ENCODE measurements around the gene LRFN5. TPM values are rescaled to one million over a fixed set of nuclear protein-coding genes. Genes with fewer than 3 reads are reported as not detected.
A peak's percentile ranks its signal among the peaks of the same experiment; 100 is the strongest.

Gene LRFN5
- total and polyA plus RNA-seq, 8 donors: 2.1 to 7.4 (median 6.1) TPM

- no peaks in the 10 kb centered on the region for H3K27me3 ChIP-seq
Observed at GRCh38 chr14:41875116-41875515, 268.4 kb downstream of the LRFN5 start.

GRCh38 chr14:41878321-41878720 is 271.6 kb downstream of the LRFN5 start:
- H3K27me3 ChIP-seq: no peaks in the 10 kb centered on the region
- intact Hi-C loops (cut with DNase I): no loop called here
- H3K4me1 ChIP-seq: no peaks in the 10 kb centered on the region
- H3K9me3 ChIP-seq: no peaks in the 10 kb centered on the region
- no peak for ATAC-seq
- no peaks in the 10 kb centered on the region for H3K36me3 ChIP-seq
- DNase-seq: no peak
- no peak overlapping the region for H3K27ac ChIP-seq
- TF ChIP-seq CTCF (IDR thresholded peaks at IDR 0.05): no peak
- no peak overlapping the region for H3K4me3 ChIP-seq

More at GRCh38 chr14:41875116-41875515, 268.4 kb downstream of the LRFN5 start:
- no peak overlapping the region for H3K4me3 ChIP-seq
- H3K9me3 ChIP-seq: no peaks in the 10 kb centered on the region
- no peaks in the 10 kb centered on the region for H3K4me1 ChIP-seq
- TF ChIP-seq CTCF (IDR thresholded peaks at IDR 0.05): no peak
- intact Hi-C loops (cut with DNase I): no loop called here
- no peak overlapping the region for H3K27ac ChIP-seq
- DNase-seq (no peak), ATAC-seq (no peak)
- no peaks in the 10 kb centered on the region for H3K36me3 ChIP-seq

- ATAC-seq: no peak
- Histone ChIP-seq H3K9me3 (peaks cover 0 to 5% of the 10 kb centered on the region in 2 donors), H3K4me3 (no peak overlapping the region), H3K27ac (no peak overlapping the region), H3K4me1 (no peaks in the 10 kb centered on the region), H3K36me3 (no peaks in the 10 kb centered on the region), H3K27me3 (no peaks in the 10 kb centered on the region)
- TF ChIP-seq CTCF (IDR thresholded peaks at IDR 0.05): no peak
- DNase-seq: no peak
- intact Hi-C loops (cut with DNase I): no loop called here
Observed at GRCh38 chr14:41891624-41892023, 284.9 kb downstream of the LRFN5 start.

- ATAC-seq (no peak), DNase-seq (peak in 1 of 4 donors; percentile 13)
- H3K27me3 ChIP-seq: no peaks in the 10 kb centered on the region
- no peak for TF ChIP-seq CTCF (IDR thresholded peaks at IDR 0.05)
- no peaks in the 10 kb centered on the region for H3K9me3 ChIP-seq
- H3K4me3 ChIP-seq: no peak overlapping the region
- intact Hi-C loops (cut with DNase I): no loop called here
- H3K36me3 ChIP-seq: no peaks in the 10 kb centered on the region
- no peak overlapping the region for H3K27ac ChIP-seq
- H3K4me1 ChIP-seq: no peaks in the 10 kb centered on the region
Observed at GRCh38 chr14:41899416-41899815, 292.7 kb downstream of the LRFN5 start.

- Histone ChIP-seq H3K27me3 (no peaks in the 10 kb centered on the region), H3K27ac (no peak overlapping the region), H3K36me3 (no peaks in the 10 kb centered on the region), H3K4me3 (no peak overlapping the region), H3K9me3 (no peaks in the 10 kb centered on the region), H3K4me1 (no peaks in the 10 kb centered on the region)
- DNase-seq: no peak
- no peak for ATAC-seq
- intact Hi-C loops (cut with DNase I): no loop called here
- no peak for TF ChIP-seq CTCF (IDR thresholded peaks at IDR 0.05)
Observed at GRCh38 chr14:41900644-41901043, 294.0 kb downstream of the LRFN5 start.
